HCT116 (cell line): ENCODE data around the gene COL7A1.

ENCODE experiments used
- CTCF ChIP-seq, 3 experiments: fragments of 200-600 bp in 1 of 3; sonication (generic) in 1 of 3; IDR thresholded peaks in 2 of 3; conservative IDR thresholded peaks in 1 of 3; 2 replicates each; pipeline ENCODE4 v1.5.1; 2012 to 2017; ENCODE audit warnings: low read depth in 2 of 3, low read length in 2 of 3, antibody characterized with exemption in 1 of 3, borderline replicate concordance in 1 of 3, control low read depth in 1 of 3, mild to moderate bottlenecking in 1 of 3, mixed read lengths in 1 of 3, mixed run types in 1 of 3, moderate library complexity in 1 of 3; ENCODE audit not compliant: insufficient read depth in 1 of 3
- ELF1 ChIP-seq: IDR thresholded peaks from 2 replicates; pipeline ENCODE4 v1.6.1; 2012; ENCODE audit warnings: low read depth, borderline replicate concordance
- EZH2 ChIP-seq: fragments of 200-600 bp; sonication (generic); IDR thresholded peaks from 2 replicates; pipeline ENCODE4 v1.6.1; 2017; ENCODE audit warnings: antibody characterized with exemption, mixed run types
- EZH2phosphoT487 ChIP-seq: fragments of 200-600 bp; IDR thresholded peaks from 2 replicates; pipeline ENCODE4 v1.6.1; 2018; ENCODE audit warnings: antibody characterized with exemption, borderline replicate concordance
- MAX ChIP-seq: IDR thresholded peaks from 2 replicates; pipeline ENCODE4 v1.6.1; 2012
- POLR2A ChIP-seq: IDR thresholded peaks from 2 replicates; pipeline ENCODE4 v1.7.0; 2011; ENCODE audit warnings: borderline replicate concordance; ENCODE audit not compliant: insufficient read depth, insufficient read length; ENCODE audit errors: extremely low read depth
- POLR2AphosphoS5 ChIP-seq: IDR thresholded peaks from 2 replicates; pipeline ENCODE4 v1.6.1; 2011; ENCODE audit warnings: mild to moderate bottlenecking, low read depth, low read length, moderate library complexity
- ZBTB33 ChIP-seq: IDR thresholded peaks from 2 replicates; pipeline ENCODE4 v1.6.1; 2011; ENCODE audit warnings: mild to moderate bottlenecking, low read length, moderate library complexity; ENCODE audit not compliant: insufficient replicate concordance; ENCODE audit errors: extremely low read depth
- ZFX ChIP-seq: fragments of 450-650 bp; IDR thresholded peaks from 2 replicates; pipeline ENCODE4 v1.6.1; 2017

GRCh38 chr3:48629894-48630293 lies 34.8 kb upstream of the COL7A1 start:
- TF ChIP-seq CTCF (IDR thresholded peaks at IDR 0.05 in 2 of 3, conservative IDR thresholded peaks at IDR 0.05 in 1 of 3; ENCODE audit: borderline replicate concordance in 1 of 3, insufficient read depth in 1 of 3, low read depth in 2 of 3, low read length in 2 of 3), result no peak
- no peak for TF ChIP-seq EZH2phosphoT487
- no peak for TF ChIP-seq POLR2AphosphoS5
- TF ChIP-seq ZFX, result no peak
- TF ChIP-seq POLR2A, result no peak
- no peak for TF ChIP-seq ELF1
- TF ChIP-seq EZH2, result no peak
- TF ChIP-seq ZBTB33, result no peak
- TF ChIP-seq MAX, result no peak
